Neural progenitor cell (in vitro differentiated cells): ENCODE results near the gene EYA3. TPM values are rescaled to one million over a fixed set of nuclear protein-coding genes. Genes with fewer than 3 reads are reported as not detected.
A peak's percentile ranks its signal among the peaks of the same experiment; 100 is the strongest.

Experiments
- DNase-seq: peaks from one replicate; pipeline ENCODE4 v3.0.0-alpha.2; 2016; ENCODE audit warnings: low spot score
- H2AFZ ChIP-seq: fragments of 200-600 bp; sonication (generic); replicated peaks from 2 replicates; pipeline ENCODE4 v1.6.1; 2016; ENCODE audit warnings: antibody characterized with exemption
- H3F3A ChIP-seq: fragments of 200-600 bp; sonication (generic); 2 replicates; pipeline ENCODE4 v1.6.1; 2016; ENCODE audit warnings: antibody characterized with exemption, low read depth
- H3K27ac ChIP-seq: fragments of 200-600 bp; sonication (generic); 2 replicates; pipeline ENCODE4 v1.5.1; 2016; ENCODE audit warnings: mild to moderate bottlenecking
- H3K27me3 ChIP-seq: fragments of 200-600 bp; sonication (generic); 2 replicates; pipeline ENCODE4 v1.6.1; 2016; ENCODE audit warnings: mild to moderate bottlenecking, moderate library complexity
- H3K36me3 ChIP-seq: fragments of 200-600 bp; sonication (generic); 2 replicates; pipeline ENCODE4 v1.5.1; 2016
- H3K4me1 ChIP-seq: fragments of 200-600 bp; sonication (generic); 2 replicates; pipeline ENCODE4 v1.6.1; 2016; ENCODE audit warnings: mixed run types
- H3K4me2 ChIP-seq: fragments of 200-600 bp; sonication (generic); 2 replicates; pipeline ENCODE4 v1.6.1; 2016
- H3K4me3 ChIP-seq: fragments of 200-600 bp; sonication (generic); 2 replicates; pipeline ENCODE4 v1.5.1; 2016
- H3K79me2 ChIP-seq: fragments of 200-600 bp; sonication (generic); 2 replicates; pipeline ENCODE4 v1.6.1; 2016; ENCODE audit warnings: low read depth
- H3K9ac ChIP-seq: fragments of 200-600 bp; sonication (generic); 2 replicates; pipeline ENCODE4 v1.6.1; 2016
- H3K9me3 ChIP-seq: fragments of 200-600 bp; sonication (generic); 2 replicates; pipeline ENCODE4 v1.5.1; 2016; ENCODE audit warnings: low read depth
- H4K20me1 ChIP-seq: fragments of 200-600 bp; sonication (generic); 2 replicates; pipeline ENCODE4 v1.6.1; 2016; ENCODE audit warnings: low read depth
- H3K27ac Mint-ChIP-seq: 3 replicates; pipeline ENCODE4 v1.8.0; 2021; ENCODE audit warnings: mixed read lengths
- H3K27me3 Mint-ChIP-seq: 2 replicates; pipeline ENCODE4 v1.8.0; 2022; ENCODE audit warnings: low read depth, mild to moderate bottlenecking, inconsistent platforms, moderate library complexity, mixed read lengths; ENCODE audit not compliant: insufficient read depth
- H3K36me3 Mint-ChIP-seq: 3 replicates; pipeline ENCODE4 v1.8.0; 2021; ENCODE audit warnings: mixed read lengths
- H3K4me1 Mint-ChIP-seq: 3 replicates; pipeline ENCODE4 v1.8.0; 2021; ENCODE audit warnings: mixed read lengths
- H3K4me3 Mint-ChIP-seq: 3 replicates; pipeline ENCODE4 v1.8.0; 2021; ENCODE audit warnings: mild to moderate bottlenecking, moderate library complexity, mixed read lengths
- H3K9me3 Mint-ChIP-seq: 3 replicates; pipeline ENCODE4 v1.8.0; 2020; ENCODE audit warnings: mixed read lengths
- EZH2 ChIP-seq: fragments of 200-600 bp; sonication (generic); IDR thresholded peaks from 2 replicates; pipeline ENCODE4 v1.6.1; 2017; ENCODE audit warnings: antibody characterized with exemption, mild to moderate bottlenecking, moderate library complexity
- EZH2phosphoT487 ChIP-seq: fragments of 200-600 bp; sonication (generic); IDR thresholded peaks from 2 replicates; pipeline ENCODE4 v1.6.1; 2017; ENCODE audit warnings: antibody characterized with exemption
- total RNA-seq: library from RNA; depleted of rRNA; stranded (reverse); fragments of >200 nt; gene quantifications from 2 replicates; pipeline ENCODE4 v1.2.3, GENCODE V29; 2015; ENCODE audit warnings: low replicate concordance
- TF ChIP-seq, protein P1 (sequence below): fragments of 200-600 bp; sonication (generic); IDR thresholded peaks from 2 replicates; pipeline ENCODE4 v1.5.1; 2017; ENCODE audit warnings: antibody characterized with exemption, mild to moderate bottlenecking

The EYA3 gene
- total RNA-seq, 1 donor from 2014 or later, result 32.9 TPM

DNA sequence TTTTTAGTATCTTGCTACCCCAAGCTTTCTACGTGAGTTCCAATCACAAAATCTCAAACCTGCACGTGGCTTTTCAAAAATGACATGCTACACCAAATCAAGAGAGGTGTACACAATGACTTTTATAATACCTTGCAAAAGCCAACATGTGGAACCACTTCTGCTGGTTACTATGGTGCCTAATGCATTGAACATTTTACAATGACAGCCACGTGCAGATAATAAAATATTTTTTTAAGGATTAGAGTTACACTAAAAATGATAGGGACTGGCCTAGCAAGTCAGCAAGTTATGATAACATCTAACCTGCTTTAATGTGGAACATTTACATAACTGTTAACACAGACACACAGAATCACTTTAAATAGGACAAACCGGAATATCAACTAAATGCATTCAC, 30.2 kb downstream of the EYA3 start:
- Histone ChIP-seq H3K9ac (no peak overlapping the region), H3F3A (no peaks in the 10 kb centered on the region), H3K27ac (no peak overlapping the region), H3K4me1 (no peaks in the 10 kb centered on the region), H4K20me1 (peaks cover 4% of the 10 kb centered on the region), H2AFZ (no peak overlapping the region), H3K9me3 (no peaks in the 10 kb centered on the region), H3K4me3 (no peak overlapping the region), H3K36me3 (no peaks in the 10 kb centered on the region), H3K27me3 (no peaks in the 10 kb centered on the region), H3K4me2 (no peak overlapping the region), H3K79me2 (peaks cover 47% of the 10 kb centered on the region)
- DNase-seq, result no peak
- Mint-ChIP-seq H3K27ac (no peak overlapping the region), H3K9me3 (no peaks in the 10 kb centered on the region), H3K36me3 (peaks cover 3% of the 10 kb centered on the region), H3K27me3 (no peaks in the 10 kb centered on the region), H3K4me1 (no peaks in the 10 kb centered on the region), H3K4me3 (no peak overlapping the region)
- TF ChIP-seq EZH2phosphoT487 (no peak), EZH2 (no peak)
- TF ChIP-seq, protein P1, sequence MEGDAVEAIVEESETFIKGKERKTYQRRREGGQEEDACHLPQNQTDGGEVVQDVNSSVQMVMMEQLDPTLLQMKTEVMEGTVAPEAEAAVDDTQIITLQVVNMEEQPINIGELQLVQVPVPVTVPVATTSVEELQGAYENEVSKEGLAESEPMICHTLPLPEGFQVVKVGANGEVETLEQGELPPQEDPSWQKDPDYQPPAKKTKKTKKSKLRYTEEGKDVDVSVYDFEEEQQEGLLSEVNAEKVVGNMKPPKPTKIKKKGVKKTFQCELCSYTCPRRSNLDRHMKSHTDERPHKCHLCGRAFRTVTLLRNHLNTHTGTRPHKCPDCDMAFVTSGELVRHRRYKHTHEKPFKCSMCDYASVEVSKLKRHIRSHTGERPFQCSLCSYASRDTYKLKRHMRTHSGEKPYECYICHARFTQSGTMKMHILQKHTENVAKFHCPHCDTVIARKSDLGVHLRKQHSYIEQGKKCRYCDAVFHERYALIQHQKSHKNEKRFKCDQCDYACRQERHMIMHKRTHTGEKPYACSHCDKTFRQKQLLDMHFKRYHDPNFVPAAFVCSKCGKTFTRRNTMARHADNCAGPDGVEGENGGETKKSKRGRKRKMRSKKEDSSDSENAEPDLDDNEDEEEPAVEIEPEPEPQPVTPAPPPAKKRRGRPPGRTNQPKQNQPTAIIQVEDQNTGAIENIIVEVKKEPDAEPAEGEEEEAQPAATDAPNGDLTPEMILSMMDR, result no peak

DNA sequence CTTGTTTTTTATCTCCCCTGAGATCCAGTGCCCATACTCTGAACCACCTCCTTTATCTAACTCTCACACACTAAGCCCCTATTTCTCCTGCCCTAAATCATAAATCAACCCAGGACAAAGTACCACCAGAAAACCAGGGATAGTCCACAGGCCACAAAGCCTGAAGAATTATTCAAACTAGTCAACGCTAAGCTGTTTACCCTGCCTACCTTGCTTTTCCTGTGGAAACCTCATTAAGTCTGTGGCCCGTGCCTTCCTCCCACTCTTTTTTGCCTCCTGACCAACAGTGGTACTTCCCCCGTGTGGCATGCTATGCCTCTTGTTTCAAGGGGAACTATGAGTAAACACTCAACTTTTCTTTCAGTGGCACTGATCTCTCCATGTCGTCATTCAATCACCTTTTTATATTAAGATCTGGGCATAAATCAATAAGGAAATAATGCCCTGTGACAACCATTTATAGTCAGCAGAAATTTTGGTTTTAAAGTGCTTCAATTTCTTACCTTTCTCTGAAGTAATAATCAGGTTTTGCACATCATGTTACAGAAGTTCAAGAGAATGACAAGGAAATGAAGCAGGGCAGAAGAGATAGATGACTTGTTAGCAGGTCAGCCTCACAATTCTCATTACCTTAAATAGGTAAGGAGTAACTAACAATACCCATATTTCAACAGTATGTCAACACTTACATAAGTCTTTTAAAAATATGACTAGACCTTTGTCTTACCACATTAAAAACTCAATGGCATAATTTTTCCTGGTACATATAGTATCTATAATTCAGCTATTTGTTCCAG, 32.1 kb downstream of the EYA3 start:
- Histone ChIP-seq H3K9ac (no peak overlapping the region), H3K9me3 (no peaks in the 10 kb centered on the region), H3K27me3 (no peaks in the 10 kb centered on the region), H3F3A (no peaks in the 10 kb centered on the region), H3K36me3 (no peaks in the 10 kb centered on the region), H3K4me3 (no peak overlapping the region), H3K27ac (no peak overlapping the region), H4K20me1 (peaks cover 4% of the 10 kb centered on the region), H2AFZ (no peak overlapping the region), H3K4me2 (no peak overlapping the region), H3K4me1 (no peaks in the 10 kb centered on the region), H3K79me2 (peaks cover 35% of the 10 kb centered on the region)
- no peaks in the 10 kb centered on the region for H3K27me3 Mint-ChIP-seq
- TF ChIP-seq, protein P1, result no peak
- TF ChIP-seq EZH2 (no peak), EZH2phosphoT487 (no peak)
- H3K9me3 Mint-ChIP-seq, result no peaks in the 10 kb centered on the region
- DNase-seq, result no peak
- no peak overlapping the region for H3K4me3 Mint-ChIP-seq
- H3K4me1 Mint-ChIP-seq, result no peaks in the 10 kb centered on the region
- peaks cover 3% of the 10 kb centered on the region for H3K36me3 Mint-ChIP-seq
- H3K27ac Mint-ChIP-seq, result no peak overlapping the region

DNA sequence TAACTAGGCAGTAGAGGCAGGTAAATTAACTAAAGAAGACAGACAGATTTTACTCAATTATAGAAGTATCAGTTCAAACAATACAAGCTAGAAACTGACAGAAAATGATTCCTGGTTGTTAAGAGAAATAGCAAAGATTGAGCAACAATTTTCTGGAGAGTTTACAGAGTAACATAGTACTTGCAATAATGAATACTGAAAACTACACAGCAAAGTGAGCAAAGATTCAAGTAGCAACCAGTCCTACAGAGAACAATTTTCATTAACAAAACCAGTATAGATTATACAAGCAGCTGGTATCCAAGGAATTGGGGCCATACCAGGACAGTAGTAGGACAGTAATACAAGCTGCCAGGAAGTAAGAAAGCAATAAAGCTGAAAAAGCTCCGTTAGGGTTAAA, 37.6 kb downstream of the EYA3 start:
- Histone ChIP-seq H3F3A (no peaks in the 10 kb centered on the region), H3K9ac (no peak overlapping the region), H3K27me3 (no peaks in the 10 kb centered on the region), H2AFZ (no peak overlapping the region), H3K36me3 (peaks cover 10% of the 10 kb centered on the region), H3K4me3 (no peak overlapping the region), H3K79me2 (no peaks in the 10 kb centered on the region), H3K4me2 (no peak overlapping the region), H3K4me1 (no peaks in the 10 kb centered on the region), H3K27ac (peak overlapping the region; percentile 26), H3K9me3 (no peaks in the 10 kb centered on the region), H4K20me1 (no peaks in the 10 kb centered on the region)
- DNase-seq, result no peak
- no peaks in the 10 kb centered on the region for H3K4me1 Mint-ChIP-seq
- H3K27ac Mint-ChIP-seq, result no peak overlapping the region
- no peaks in the 10 kb centered on the region for H3K9me3 Mint-ChIP-seq
- H3K27me3 Mint-ChIP-seq, result no peaks in the 10 kb centered on the region
- H3K4me3 Mint-ChIP-seq, result no peak overlapping the region
- TF ChIP-seq EZH2, result no peak
- TF ChIP-seq EZH2phosphoT487, result no peak
- TF ChIP-seq, protein P1, result no peak
- peaks cover 11% of the 10 kb centered on the region for H3K36me3 Mint-ChIP-seq
